HUES64 (cell line): Measurements from ENCODE around the gene AJAP1.

Experiments used
- H3K27ac ChIP-seq: 2 replicates; pipeline ENCODE4 v1.7.0; 2013; ENCODE audit warnings: low read depth, low read length, inconsistent platforms
- H3K27me3 ChIP-seq: 2 replicates; pipeline ENCODE4 v1.6.1; 2013; ENCODE audit warnings: mild to moderate bottlenecking, low read length; ENCODE audit not compliant: insufficient read depth
- H3K36me3 ChIP-seq: 2 replicates; pipeline ENCODE4 v1.6.1; 2013; ENCODE audit warnings: mild to moderate bottlenecking, low read length; ENCODE audit not compliant: insufficient read depth
- H3K4me1 ChIP-seq: 2 replicates; pipeline ENCODE4 v1.6.1; 2013; ENCODE audit warnings: mild to moderate bottlenecking, low read length, moderate library complexity; ENCODE audit not compliant: insufficient read depth
- H3K4me3 ChIP-seq: 2 replicates; pipeline ENCODE4 v1.5.1; 2013; ENCODE audit warnings: mild to moderate bottlenecking, low read length, moderate library complexity
- H3K9ac ChIP-seq: 2 replicates; pipeline ENCODE4 v1.6.1; 2013; ENCODE audit warnings: mild to moderate bottlenecking, low read depth, low read length
- H3K9me3 ChIP-seq: 2 replicates; pipeline ENCODE4 v1.6.1; 2013; ENCODE audit warnings: low read depth, low read length; ENCODE audit not compliant: insufficient read depth
- WGBS: fragments of 150-250, 120-280 bp; methylation state at CpG from one replicate; pipeline ENCODE4 v1.1.7; 2013; ENCODE audit warnings: missing lambda C conversion rate; 5-methylcytosine and 5-hydroxymethylcytosine counted together

Gene AJAP1

GRCh38 chr1:4670265-4670664 is 15.9 kb downstream of the AJAP1 start:
- Histone ChIP-seq H3K4me1 (no peaks in the 10 kb centered on the region), H3K36me3 (no peaks in the 10 kb centered on the region), H3K27me3 (no peaks in the 10 kb centered on the region), H3K4me3 (no peak overlapping the region), H3K9ac (no peak overlapping the region), H3K9me3 (peaks cover 6% of the 10 kb centered on the region; the same call in 1 of the 2 replicates), H3K27ac (no peak overlapping the region)
- WGBS: 93% methylated on average over 4 of the region's 4 CpGs

- 92% methylated on average over 13 of the region's 13 CpGs for WGBS
- Histone ChIP-seq H3K36me3 (no peaks in the 10 kb centered on the region), H3K4me1 (no peaks in the 10 kb centered on the region)
Measured at GRCh38 chr1:4671828-4672227, 17.4 kb downstream of the AJAP1 start.

DNA sequence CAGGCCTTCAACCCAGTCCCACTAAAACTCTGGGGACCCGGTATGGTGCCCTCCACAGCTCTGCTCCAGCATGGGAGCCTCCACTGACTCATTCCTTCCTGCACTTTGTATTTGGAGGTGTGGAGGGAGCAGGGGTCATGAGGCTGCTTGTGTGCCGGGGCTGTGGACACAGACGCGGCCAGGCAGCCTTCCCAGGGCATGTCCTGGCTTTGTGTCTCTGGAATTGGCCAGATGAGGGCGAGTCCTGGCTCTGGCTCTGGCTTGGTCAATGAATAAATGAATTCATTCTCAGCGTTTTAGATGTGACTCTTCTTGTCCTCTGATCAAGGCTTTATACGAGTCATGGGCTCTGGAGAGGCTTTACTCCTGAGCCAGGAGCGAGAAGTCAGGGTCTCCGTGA is 19.1 kb downstream of the AJAP1 start:
- Histone ChIP-seq H3K27me3 (no peaks in the 10 kb centered on the region), H3K9me3 (0 out of 2 replicates have a peak, but pooled peaks cover 5% of the 10 kb centered on the region), H3K9ac (no peak overlapping the region), H3K4me1 (no peaks in the 10 kb centered on the region), H3K4me3 (no peak overlapping the region), H3K36me3 (no peaks in the 10 kb centered on the region), H3K27ac (no peak overlapping the region)
- 90% methylated on average over 9 of the region's 9 CpGs for WGBS

More at GRCh38 chr1:4671828-4672227, 17.4 kb downstream of the AJAP1 start:
- Histone ChIP-seq H3K27me3 (no peaks in the 10 kb centered on the region), H3K4me3 (no peak overlapping the region), H3K27ac (no peak overlapping the region), H3K9me3 (peaks cover 6% of the 10 kb centered on the region; the same call in 1 of the 2 replicates), H3K9ac (no peak overlapping the region)

GRCh38 chr1:4674117-4674516 is 19.7 kb downstream of the AJAP1 start:
- Histone ChIP-seq H3K27me3 (no peaks in the 10 kb centered on the region), H3K9me3 (0 out of 2 replicates have a peak, but pooled peaks cover 6% of the 10 kb centered on the region), H3K4me1 (no peaks in the 10 kb centered on the region), H3K4me3 (no peak overlapping the region), H3K9ac (no peak overlapping the region), H3K36me3 (no peaks in the 10 kb centered on the region), H3K27ac (no peak overlapping the region)
- 93% methylated on average over 5 of the region's 5 CpGs for WGBS

- H3K9me3 ChIP-seq: 0 out of 2 replicates have a peak, but pooled peaks cover 6% of the 10 kb centered on the region
- 95% methylated on average over 13 of the region's 13 CpGs for WGBS
Measured at GRCh38 chr1:4674676-4675075, 20.3 kb downstream of the AJAP1 start.

DNA sequence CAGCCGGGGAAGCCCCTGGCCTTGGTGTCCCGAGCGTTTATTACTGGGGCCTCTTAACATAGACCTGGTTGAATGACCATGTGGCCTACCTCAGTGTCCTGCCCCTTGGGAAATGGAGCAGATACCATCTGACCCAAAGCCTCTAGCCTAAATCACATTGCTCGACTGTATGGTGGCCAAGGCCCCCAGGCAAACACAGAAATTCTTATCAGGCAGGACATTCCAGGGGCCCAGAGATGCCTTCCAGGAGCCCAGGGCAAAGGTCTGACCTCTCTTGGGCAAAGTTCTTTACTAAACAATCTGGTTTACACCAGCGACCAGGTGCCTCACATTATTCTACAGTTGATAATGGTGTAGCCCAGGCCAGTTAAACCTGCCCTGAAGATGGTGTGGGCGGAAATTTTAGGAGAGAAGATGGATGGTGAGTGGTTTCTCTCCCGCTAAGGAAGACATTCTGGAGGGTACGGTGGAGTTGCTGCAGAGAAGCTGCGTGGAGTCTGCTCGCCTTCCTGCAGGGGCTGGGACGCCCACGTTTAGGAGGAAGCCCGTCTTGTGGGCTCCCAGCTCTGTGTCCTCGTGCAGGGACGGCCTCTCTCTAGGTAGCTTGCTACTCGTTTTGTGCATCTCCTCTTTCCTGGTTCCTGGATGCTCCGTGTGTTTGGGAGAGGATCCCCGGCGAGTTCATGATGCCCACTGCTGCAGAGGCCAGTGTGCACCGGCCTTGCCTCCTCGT is 21.2 kb downstream of the AJAP1 start:
- H3K27ac ChIP-seq: no peak overlapping the region
- 95% methylated on average over 21 of the region's 21 CpGs for WGBS
- 0 out of 2 replicates have a peak, but pooled peaks cover 6% of the 10 kb centered on the region for H3K9me3 ChIP-seq

More at GRCh38 chr1:4674676-4675075, 20.3 kb downstream of the AJAP1 start:
- Histone ChIP-seq H3K4me3 (no peak overlapping the region), H3K27me3 (no peaks in the 10 kb centered on the region), H3K27ac (no peak overlapping the region), H3K4me1 (no peaks in the 10 kb centered on the region), H3K9ac (no peak overlapping the region), H3K36me3 (no peaks in the 10 kb centered on the region)

DNA sequence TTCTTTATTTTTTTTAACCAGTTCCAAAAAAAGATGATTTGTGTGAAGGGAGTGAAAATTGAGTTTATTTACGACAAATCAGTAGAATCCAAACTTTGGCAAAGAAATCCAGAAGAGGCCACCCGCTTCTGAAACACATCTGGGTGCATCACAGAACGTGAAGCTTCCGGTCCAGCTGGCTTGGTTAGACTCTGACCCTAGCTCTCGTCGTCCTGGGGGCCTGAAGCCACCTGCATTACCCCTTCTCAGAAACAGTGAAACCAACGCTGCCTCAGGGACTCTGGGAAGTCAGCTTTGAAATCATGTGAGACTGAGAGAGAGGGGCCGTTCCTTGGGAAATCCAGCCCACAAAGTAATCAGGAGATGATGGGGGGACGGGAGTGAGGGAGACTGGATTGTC is 21.8 kb downstream of the AJAP1 start:
- no peak overlapping the region for H3K4me3 ChIP-seq
- no peaks in the 10 kb centered on the region for H3K36me3 ChIP-seq
- H3K9me3 ChIP-seq: 0 out of 2 replicates have a peak, but pooled peaks cover 6% of the 10 kb centered on the region
- H3K27me3 ChIP-seq: no peaks in the 10 kb centered on the region
- H3K27ac ChIP-seq: no peak overlapping the region
- WGBS: 95% methylated on average over 9 of the region's 9 CpGs
- H3K4me1 ChIP-seq: no peaks in the 10 kb centered on the region
- H3K9ac ChIP-seq: no peak overlapping the region

More for the DNA sequence above, 21.2 kb downstream of the AJAP1 start:
- no peaks in the 10 kb centered on the region for H3K27me3 ChIP-seq
- no peak overlapping the region for H3K4me3 ChIP-seq
- no peaks in the 10 kb centered on the region for H3K4me1 ChIP-seq
- H3K36me3 ChIP-seq: no peaks in the 10 kb centered on the region
- no peak overlapping the region for H3K9ac ChIP-seq

DNA sequence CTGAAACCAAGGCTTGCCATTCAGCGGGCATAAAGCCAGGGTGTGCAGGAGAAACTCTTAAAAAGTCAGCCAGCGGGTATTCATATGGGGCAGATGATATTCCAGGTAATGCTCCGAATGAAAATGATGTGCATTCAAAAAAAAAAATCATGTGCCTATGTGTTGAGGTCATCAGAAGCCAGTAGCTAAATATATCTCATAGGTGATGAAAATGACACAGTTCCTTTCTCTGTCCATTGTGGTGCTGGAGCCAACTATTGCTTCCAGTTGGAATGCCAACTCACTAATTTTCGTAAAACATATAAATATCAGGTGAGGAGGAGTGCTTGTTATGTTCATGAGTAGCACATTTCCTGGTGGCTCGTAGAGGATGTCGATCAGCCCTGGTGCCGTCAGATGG is 23.2 kb downstream of the AJAP1 start:
- WGBS: 97% methylated on average over 7 of the region's 7 CpGs

GRCh38 chr1:4678066-4678717 is 23.8 kb downstream of the AJAP1 start:
- Histone ChIP-seq H3K9ac (no peak overlapping the region), H3K27ac (no peak overlapping the region), H3K4me3 (no peak overlapping the region), H3K4me1 (no peaks in the 10 kb centered on the region), H3K36me3 (no peaks in the 10 kb centered on the region), H3K27me3 (no peaks in the 10 kb centered on the region), H3K9me3 (0 out of 2 replicates have a peak, but pooled peaks cover 6% of the 10 kb centered on the region)
- 91% methylated on average over 3 of the region's 3 CpGs for WGBS

More for the DNA sequence above, 23.2 kb downstream of the AJAP1 start:
- H3K9ac ChIP-seq: no peak overlapping the region
- no peak overlapping the region for H3K4me3 ChIP-seq
- no peaks in the 10 kb centered on the region for H3K27me3 ChIP-seq
- 0 out of 2 replicates have a peak, but pooled peaks cover 6% of the 10 kb centered on the region for H3K9me3 ChIP-seq
- no peak overlapping the region for H3K27ac ChIP-seq
- H3K36me3 ChIP-seq: no peaks in the 10 kb centered on the region
- no peaks in the 10 kb centered on the region for H3K4me1 ChIP-seq

DNA sequence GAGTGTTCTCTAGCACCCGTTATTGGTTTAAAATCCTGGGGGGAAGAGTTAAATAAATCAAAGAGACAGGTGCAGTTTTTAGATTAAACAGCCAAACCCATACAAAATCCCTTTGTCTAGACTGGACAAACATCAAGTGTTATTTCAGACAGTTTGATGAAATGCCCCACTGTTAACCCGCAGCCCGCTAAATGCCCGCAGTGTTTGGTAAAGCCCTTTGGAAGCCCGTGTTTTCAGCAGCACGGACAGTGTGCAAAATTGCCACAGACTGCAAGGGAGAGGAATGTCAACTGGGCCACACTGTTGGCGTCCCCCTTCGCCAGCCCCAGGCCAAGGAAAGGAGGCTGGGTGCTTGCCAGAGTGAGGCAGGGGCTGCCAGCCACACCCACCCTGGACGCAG is 26.6 kb downstream of the AJAP1 start:
- Histone ChIP-seq H3K27me3 (no peaks in the 10 kb centered on the region), H3K4me3 (no peak overlapping the region), H3K9ac (no peak overlapping the region), H3K4me1 (peaks cover 18% of the 10 kb centered on the region; the same call in 1 of the 2 replicates), H3K36me3 (no peaks in the 10 kb centered on the region), H3K9me3 (0 out of 2 replicates have a peak, but pooled peaks cover 6% of the 10 kb centered on the region), H3K27ac (no peak overlapping the region)
- 96% methylated on average over 9 of the region's 9 CpGs for WGBS

- Histone ChIP-seq H3K9me3 (0 out of 2 replicates have a peak, but pooled peaks cover 6% of the 10 kb centered on the region), H3K4me3 (no peak overlapping the region), H3K4me1 (peaks cover 18% of the 10 kb centered on the region; the same call in 1 of the 2 replicates), H3K36me3 (no peaks in the 10 kb centered on the region), H3K27ac (no peak overlapping the region), H3K27me3 (no peaks in the 10 kb centered on the region), H3K9ac (no peak overlapping the region)
- 94% methylated on average over 2 of the region's 2 CpGs for WGBS
Measured at GRCh38 chr1:4682607-4683220, 28.3 kb downstream of the AJAP1 start.
